ENCODE measurements around the gene SPTBN4.

Gene SPTBN4

DNA sequence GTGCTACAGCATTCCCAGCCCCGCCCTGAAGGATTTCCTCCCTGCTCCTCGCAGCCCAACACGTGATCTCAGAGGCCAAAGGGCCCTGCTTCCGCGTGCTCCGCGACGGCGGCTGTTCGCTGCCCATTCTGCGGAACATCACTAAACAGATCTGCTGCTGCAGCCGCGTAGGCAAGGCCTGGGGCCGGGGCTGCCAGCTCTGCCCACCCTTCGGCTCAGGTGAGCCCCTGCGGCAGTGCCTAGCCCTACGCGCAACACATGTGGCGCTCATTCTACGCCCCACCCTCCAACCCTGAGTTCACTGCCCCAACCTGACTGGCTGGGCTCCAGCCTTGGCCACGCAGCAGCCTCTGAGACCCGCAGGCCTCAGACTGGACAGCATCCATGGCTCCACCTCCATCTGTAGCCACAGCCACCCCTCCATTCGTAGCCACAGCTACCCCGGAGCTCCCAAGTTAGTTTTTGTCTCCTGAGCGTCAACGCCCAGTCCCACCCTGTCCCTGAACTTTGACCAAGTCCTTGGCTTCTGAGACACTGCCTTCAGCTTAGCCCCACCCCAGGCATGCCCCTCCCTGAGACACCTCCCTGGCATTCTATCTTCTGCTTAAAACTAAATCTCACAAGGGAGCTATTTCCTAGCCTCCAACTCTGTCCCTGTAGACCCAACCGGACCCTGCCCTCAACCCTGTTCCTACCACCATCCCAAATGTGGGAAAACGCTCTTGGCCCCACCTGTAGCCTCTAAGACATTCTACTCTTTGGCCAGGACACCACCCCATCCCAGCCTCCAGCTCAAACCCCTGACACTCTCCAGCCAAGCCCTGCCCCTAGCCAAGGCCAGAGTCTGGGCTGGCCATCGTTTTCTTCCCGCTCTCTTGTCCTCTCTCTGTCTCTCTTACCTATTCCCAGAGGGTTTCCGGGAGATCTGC lies 140.8 kb downstream of the SPTBN4 start:
- TF ChIP-seq, protein P1, sequence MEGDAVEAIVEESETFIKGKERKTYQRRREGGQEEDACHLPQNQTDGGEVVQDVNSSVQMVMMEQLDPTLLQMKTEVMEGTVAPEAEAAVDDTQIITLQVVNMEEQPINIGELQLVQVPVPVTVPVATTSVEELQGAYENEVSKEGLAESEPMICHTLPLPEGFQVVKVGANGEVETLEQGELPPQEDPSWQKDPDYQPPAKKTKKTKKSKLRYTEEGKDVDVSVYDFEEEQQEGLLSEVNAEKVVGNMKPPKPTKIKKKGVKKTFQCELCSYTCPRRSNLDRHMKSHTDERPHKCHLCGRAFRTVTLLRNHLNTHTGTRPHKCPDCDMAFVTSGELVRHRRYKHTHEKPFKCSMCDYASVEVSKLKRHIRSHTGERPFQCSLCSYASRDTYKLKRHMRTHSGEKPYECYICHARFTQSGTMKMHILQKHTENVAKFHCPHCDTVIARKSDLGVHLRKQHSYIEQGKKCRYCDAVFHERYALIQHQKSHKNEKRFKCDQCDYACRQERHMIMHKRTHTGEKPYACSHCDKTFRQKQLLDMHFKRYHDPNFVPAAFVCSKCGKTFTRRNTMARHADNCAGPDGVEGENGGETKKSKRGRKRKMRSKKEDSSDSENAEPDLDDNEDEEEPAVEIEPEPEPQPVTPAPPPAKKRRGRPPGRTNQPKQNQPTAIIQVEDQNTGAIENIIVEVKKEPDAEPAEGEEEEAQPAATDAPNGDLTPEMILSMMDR (IDR thresholded peaks at IDR 0.05): no peak

DNA sequence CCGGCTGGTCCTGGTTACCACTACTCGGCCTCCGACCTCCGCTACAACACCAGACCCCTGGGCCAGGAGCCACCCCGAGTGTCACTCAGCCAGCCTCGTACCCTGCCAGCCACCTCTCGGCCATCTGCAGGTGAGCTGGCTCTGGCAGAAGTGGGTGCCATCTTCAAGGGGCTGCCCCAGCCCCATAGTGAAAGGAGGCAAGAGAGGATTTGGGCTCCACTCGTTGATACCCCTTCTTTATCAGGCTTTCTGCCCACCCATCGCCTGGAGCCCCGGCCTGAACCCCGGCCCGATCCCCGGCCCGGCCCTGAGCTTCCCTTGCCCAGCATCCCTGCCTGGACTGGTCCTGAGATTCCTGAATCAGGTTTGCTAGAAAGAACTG lies 141.4 kb downstream of the SPTBN4 start:
- TF ChIP-seq, protein P1 (IDR thresholded peaks at IDR 0.05): no peak

DNA sequence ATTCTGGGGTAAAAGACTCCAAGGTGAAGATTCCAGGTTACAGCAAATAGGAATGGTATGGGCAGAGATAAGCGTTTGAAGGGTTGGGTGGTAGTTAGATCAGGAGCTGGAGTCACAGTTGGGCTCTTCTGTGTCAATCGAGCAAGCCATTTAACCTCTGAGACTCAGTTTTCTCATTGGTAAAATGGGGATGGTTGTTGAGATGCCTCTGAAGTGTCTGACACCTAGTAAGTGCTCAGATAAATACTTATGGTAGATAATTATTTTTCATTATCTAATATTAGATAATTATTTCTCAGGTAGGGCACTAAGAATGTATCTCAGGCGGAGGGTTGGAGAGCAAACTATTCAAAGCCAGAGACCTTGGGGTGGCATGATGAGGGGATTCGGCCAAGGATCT lies 142.2 kb downstream of the SPTBN4 start:
- TF ChIP-seq, protein P1 (IDR thresholded peaks at IDR 0.05): no peak

DNA sequence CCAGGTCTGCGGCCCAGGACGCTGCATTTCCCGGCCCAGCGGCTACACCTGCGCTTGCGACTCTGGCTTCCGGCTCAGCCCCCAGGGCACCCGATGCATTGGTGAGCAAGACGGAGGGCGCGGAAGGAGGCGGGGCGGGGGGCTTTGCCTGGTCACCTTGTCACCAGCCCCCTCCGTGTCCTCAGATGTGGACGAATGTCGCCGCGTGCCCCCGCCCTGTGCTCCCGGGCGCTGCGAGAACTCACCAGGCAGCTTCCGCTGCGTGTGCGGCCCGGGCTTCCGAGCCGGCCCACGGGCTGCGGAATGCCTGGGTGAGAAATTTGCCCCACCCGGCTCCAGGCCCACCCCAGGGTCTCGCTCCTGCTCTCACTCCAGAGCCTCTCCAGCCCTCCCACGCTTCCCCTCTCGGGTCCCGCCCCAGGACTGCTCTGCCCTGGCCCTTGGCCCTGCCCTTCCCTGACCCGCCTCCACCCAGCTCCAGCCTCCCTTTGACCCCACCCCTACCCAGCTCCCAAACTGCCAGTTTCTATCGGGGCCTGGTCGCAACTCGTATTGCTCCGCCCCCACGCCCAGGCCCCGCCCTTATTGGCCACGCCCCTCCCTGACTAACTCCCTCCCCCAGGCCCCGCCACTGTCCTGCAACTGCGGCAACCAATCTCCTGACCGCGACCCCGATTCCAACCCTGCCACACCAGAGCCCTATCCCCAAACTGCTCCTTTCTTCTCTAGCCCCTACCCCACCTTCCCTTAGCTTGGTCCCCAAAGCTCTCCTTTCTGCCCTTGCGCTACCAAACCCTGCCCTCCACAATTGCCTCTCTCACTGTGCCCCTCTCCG lies 143.0 kb downstream of the SPTBN4 start:
- TF ChIP-seq, protein P1 (IDR thresholded peaks at IDR 0.05): no peak

DNA sequence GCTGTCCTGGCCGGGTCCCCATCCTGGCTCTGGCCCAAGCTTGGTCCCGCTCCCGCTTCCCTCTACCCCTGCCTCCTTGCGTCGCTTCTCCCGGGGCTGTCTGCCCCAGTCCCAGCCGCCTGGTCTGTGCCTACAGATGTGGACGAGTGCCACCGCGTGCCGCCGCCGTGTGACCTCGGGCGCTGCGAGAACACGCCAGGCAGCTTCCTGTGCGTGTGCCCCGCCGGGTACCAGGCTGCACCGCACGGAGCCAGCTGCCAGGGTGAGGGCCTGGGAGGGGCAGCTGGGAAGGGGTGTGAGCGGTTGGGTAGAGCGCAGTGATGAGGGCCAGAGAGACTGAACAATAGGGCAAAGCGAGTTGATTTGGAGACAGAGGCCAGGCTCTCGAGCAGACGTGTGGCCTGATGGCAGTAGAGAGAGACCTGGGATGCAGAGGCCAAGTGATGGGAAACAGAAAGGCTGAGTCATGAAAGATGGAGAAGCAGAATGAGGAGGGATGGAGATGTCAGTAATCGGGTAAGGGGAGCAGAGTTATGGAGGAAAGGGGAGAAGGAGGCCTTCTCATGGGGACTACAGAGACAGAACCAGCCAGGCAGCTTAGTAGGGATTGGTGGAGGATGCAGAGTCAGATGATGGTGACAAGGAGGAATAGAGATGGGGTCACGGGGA lies 143.7 kb downstream of the SPTBN4 start:
- TF ChIP-seq, protein P1 (IDR thresholded peaks at IDR 0.05): no peak

DNA sequence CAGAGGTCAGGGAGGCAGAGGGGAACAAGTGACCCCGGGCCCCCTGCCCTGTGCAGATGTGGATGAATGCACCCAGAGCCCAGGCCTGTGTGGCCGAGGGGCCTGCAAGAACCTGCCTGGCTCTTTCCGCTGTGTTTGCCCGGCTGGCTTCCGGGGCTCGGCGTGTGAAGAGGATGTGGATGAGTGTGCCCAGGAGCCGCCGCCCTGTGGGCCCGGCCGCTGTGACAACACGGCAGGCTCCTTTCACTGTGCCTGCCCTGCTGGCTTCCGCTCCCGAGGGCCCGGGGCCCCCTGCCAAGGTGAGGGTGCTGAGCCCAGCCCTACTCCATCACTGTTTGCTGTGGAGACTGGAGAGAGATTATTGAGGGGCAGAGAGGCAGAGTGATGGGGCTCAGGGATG lies 144.3 kb downstream of the SPTBN4 start:
- TF ChIP-seq, protein P1 (IDR thresholded peaks at IDR 0.05): no peak

Measured in LNCAP (cell line).